Activated CD4-positive, alpha-beta T cell treated with anti-CD3 and anti-CD28 coated beads, Interleukin-2, amount 10 ng/mL, durations not matched to agents 7 days and 5 days (primary cell): ENCODE data around the gene RERE. TPM values are rescaled to one million over a fixed set of nuclear protein-coding genes. Genes with fewer than 3 reads are reported as not detected.
A peak's percentile ranks its signal among the peaks of the same experiment; 100 is the strongest.
"Not testable (repeated sequence)": the region's sequence is repeated elsewhere in the genome, so short reads cannot be mapped to it uniquely, and the experiment has no call there.

ENCODE experiments used
- CTCF ChIA-PET: fragments of 350-600 bp; sonication (Branson Sonifier 250); formaldehyde crosslinking; loops from one replicate; lab custom pipeline; 2021; ENCODE audit warnings: antibody characterized with exemption; lab: Charles Lee
- POLR2A ChIA-PET: fragments of 350-600 bp; sonication (Branson Sonifier 250); formaldehyde crosslinking; loops from one replicate; lab custom pipeline; 2021; ENCODE audit warnings: antibody characterized with exemption; lab: Charles Lee
- DNase-seq: peaks from one replicate; pipeline ENCODE4 v3.0.0-alpha.2; 2020
- H3K27ac Mint-ChIP-seq: one replicate; pipeline ENCODE4 v1.8.0; 2021; ENCODE audit warnings: mild to moderate bottlenecking, moderate library complexity, mixed read lengths
- H3K27me3 Mint-ChIP-seq: one replicate; pipeline ENCODE4 v1.8.0; 2021; ENCODE audit warnings: mixed read lengths
- H3K36me3 Mint-ChIP-seq: one replicate; pipeline ENCODE4 v1.8.0; 2021; ENCODE audit warnings: low read depth, mixed read lengths
- H3K4me1 Mint-ChIP-seq: one replicate; pipeline ENCODE4 v1.8.0; 2021; ENCODE audit warnings: mixed read lengths
- H3K4me3 Mint-ChIP-seq: one replicate; pipeline ENCODE4 v1.8.0; 2021; ENCODE audit warnings: mild to moderate bottlenecking, moderate library complexity, mixed read lengths
- H3K9me3 Mint-ChIP-seq: one replicate; pipeline ENCODE4 v1.8.0; 2021; ENCODE audit warnings: mixed read lengths
- total RNA-seq, 2 experiments: library from RNA; stranded (reverse); gene quantifications; one replicate each; pipeline ENCODE4 v1.2.3, GENCODE V29; 2021

The RERE gene
- total RNA-seq, 2 experiments from 2014 or later, result 68.5 to 68.7 TPM

DNA sequence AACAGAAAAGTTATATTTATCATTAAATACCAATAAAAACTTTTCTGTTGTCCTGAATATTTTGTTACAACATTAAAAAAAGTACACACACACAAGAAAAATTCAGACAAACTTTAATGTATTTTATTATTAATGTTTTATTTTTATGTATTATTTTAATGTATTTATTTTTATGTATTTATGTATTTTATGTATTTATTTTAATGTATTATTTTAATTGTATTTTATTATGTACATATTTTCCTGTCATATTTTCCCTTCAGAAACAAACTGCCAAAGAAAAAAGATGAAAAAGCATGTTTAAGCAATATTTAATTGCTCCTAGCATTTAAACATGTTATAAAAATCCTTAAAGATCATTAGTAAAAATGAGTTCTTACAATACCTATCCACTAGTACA, 222.1 kb downstream of the RERE start:
- no peak for DNase-seq
- Mint-ChIP-seq H3K27me3 (no peaks in the 10 kb centered on the region), H3K27ac (no peak overlapping the region), H3K36me3 (peaks cover 13% of the 10 kb centered on the region), H3K4me1 (peaks cover 44% of the 10 kb centered on the region), H3K9me3 (peaks cover 11% of the 10 kb centered on the region), H3K4me3 (no peak overlapping the region)
- ChIA-PET CTCF (interaction anchor here (1.6 kb wide), 1 partner anchor 12 kb away, joined by 3 read pairs; no protein-coding TSS in a partner anchor), POLR2A (no interaction called here)

- peaks cover 23% of the 10 kb centered on the region for H3K36me3 Mint-ChIP-seq
- H3K4me3 Mint-ChIP-seq, POLR2A ChIA-PET, CTCF ChIA-PET, H3K27me3 Mint-ChIP-seq, DNase-seq, H3K27ac Mint-ChIP-seq: not testable (repeated sequence)
- peaks cover 11% of the 10 kb centered on the region for H3K9me3 Mint-ChIP-seq
- peaks cover 40% of the 10 kb centered on the region for H3K4me1 Mint-ChIP-seq
These were observed 224.1 kb downstream of the RERE start for GRCh38 chr1:8593292-8593691.

- Mint-ChIP-seq H3K27me3 (no peaks in the 10 kb centered on the region), H3K4me1 (peaks cover 48% of the 10 kb centered on the region), H3K9me3 (peaks cover 11% of the 10 kb centered on the region), H3K4me3 (no peak overlapping the region), H3K36me3 (peaks cover 24% of the 10 kb centered on the region), H3K27ac (peak overlapping the region; percentile 37)
- POLR2A ChIA-PET, result no interaction called here
- CTCF ChIA-PET, result no interaction called here
- no peak for DNase-seq
These were observed 225.9 kb downstream of the RERE start for GRCh38 chr1:8591569-8591968.

DNA sequence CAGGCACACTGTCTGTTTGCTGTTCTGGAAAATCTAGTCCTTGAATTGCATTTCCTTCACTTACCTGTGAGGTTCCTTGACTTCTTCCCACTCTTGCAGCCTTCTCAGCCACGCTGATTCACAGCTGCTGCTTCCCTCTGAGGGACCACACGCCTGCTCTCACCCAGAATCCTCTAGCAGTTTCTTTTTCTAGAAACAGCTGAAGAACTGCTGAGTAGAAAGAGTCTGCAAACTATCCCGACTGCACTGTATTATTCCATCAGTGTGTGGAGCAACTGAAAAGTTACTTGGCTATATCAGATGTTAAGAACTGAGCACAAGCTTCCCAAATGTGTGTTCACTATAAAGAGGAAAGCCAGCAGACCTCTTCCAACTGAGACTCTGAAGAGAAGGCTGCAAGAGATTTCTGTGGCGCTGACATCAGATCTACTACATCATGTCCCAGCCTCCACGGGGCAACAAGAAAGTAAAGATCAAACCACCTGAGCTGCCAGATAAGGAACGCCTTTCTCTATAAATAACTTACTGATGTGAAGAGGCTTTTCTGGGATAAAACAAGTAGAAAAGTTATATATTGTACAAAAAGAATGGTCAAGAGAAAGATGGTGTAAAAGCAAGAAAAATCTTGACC, 226.6 kb downstream of the RERE start:
- Mint-ChIP-seq H3K9me3 (peaks cover 11% of the 10 kb centered on the region), H3K4me3 (no peak overlapping the region), H3K36me3 (peaks cover 24% of the 10 kb centered on the region), H3K4me1 (peaks cover 42% of the 10 kb centered on the region), H3K27ac (peak overlapping the region; percentile 38), H3K27me3 (no peaks in the 10 kb centered on the region)
- ChIA-PET POLR2A (interaction anchor here (0.6 kb wide), 1 partner anchor 13 kb away, joined by 3 read pairs; no protein-coding TSS in a partner anchor), CTCF (interaction anchor here (0.6 to 1.3 kb wide), 2 partner anchors 55 to 258 kb away, joined by 3 to 4 read pairs; no protein-coding TSS in a partner anchor)
- DNase-seq, result no peak

GRCh38 chr1:8589571-8589970, 227.9 kb downstream of the RERE start:
- CTCF ChIA-PET, result interaction anchor here (1.1 to 1.3 kb wide), 2 partner anchors 21 to 259 kb away, joined by 3 to 4 read pairs; no protein-coding TSS in a partner anchor

GRCh38 chr1:8587784-8588183, 229.7 kb downstream of the RERE start:
- ChIA-PET CTCF (interaction anchor here (0.9 to 2.1 kb wide), 5 partner anchors 8 to 261 kb away, joined by 3 to 6 read pairs (median 5); no protein-coding TSS in a partner anchor), POLR2A (no interaction called here)
- H3K4me3 Mint-ChIP-seq, result no peak overlapping the region
- no peaks in the 10 kb centered on the region for H3K27me3 Mint-ChIP-seq
- H3K4me1 Mint-ChIP-seq, result peaks cover 40% of the 10 kb centered on the region
- peaks cover 16% of the 10 kb centered on the region for H3K36me3 Mint-ChIP-seq
- no peak for DNase-seq
- no peak overlapping the region for H3K27ac Mint-ChIP-seq
- no peaks in the 10 kb centered on the region for H3K9me3 Mint-ChIP-seq

More at GRCh38 chr1:8589571-8589970, 227.9 kb downstream of the RERE start:
- Mint-ChIP-seq H3K27ac (no peak overlapping the region), H3K4me3 (no peak overlapping the region), H3K4me1 (peaks cover 40% of the 10 kb centered on the region), H3K36me3 (peaks cover 24% of the 10 kb centered on the region), H3K27me3 (no peaks in the 10 kb centered on the region), H3K9me3 (peaks cover 11% of the 10 kb centered on the region)
- POLR2A ChIA-PET, result no interaction called here
- no peak for DNase-seq

- POLR2A ChIA-PET, result no interaction called here
- peaks cover 12% of the 10 kb centered on the region for H3K36me3 Mint-ChIP-seq
- H3K9me3 Mint-ChIP-seq, result no peaks in the 10 kb centered on the region
- H3K4me3 Mint-ChIP-seq, result no peak overlapping the region
- CTCF ChIA-PET, result interaction anchor here (1.8 to 2.1 kb wide), 2 partner anchors 10 to 262 kb away, joined by 5 read pairs; no protein-coding TSS in a partner anchor
- DNase-seq, result no peak
- peaks cover 31% of the 10 kb centered on the region for H3K4me1 Mint-ChIP-seq
- no peaks in the 10 kb centered on the region for H3K27me3 Mint-ChIP-seq
- no peak overlapping the region for H3K27ac Mint-ChIP-seq
These were observed 231.0 kb downstream of the RERE start for GRCh38 chr1:8586438-8586837.

GRCh38 chr1:8584316-8584715, 233.1 kb downstream of the RERE start:
- no peaks in the 10 kb centered on the region for H3K27me3 Mint-ChIP-seq
- ChIA-PET POLR2A (no interaction called here), CTCF (interaction anchor here (1.0 to 2.0 kb wide), 4 partner anchors 10 to 14 kb away, joined by 3 to 5 read pairs (median 3); no protein-coding TSS in a partner anchor)
- H3K36me3 Mint-ChIP-seq, result peaks cover 5% of the 10 kb centered on the region
- no peak for DNase-seq
- H3K4me1 Mint-ChIP-seq, result peaks cover 17% of the 10 kb centered on the region
- H3K27ac Mint-ChIP-seq, result no peak overlapping the region
- H3K4me3 Mint-ChIP-seq, result no peak overlapping the region
- H3K9me3 Mint-ChIP-seq, result no peaks in the 10 kb centered on the region

DNA sequence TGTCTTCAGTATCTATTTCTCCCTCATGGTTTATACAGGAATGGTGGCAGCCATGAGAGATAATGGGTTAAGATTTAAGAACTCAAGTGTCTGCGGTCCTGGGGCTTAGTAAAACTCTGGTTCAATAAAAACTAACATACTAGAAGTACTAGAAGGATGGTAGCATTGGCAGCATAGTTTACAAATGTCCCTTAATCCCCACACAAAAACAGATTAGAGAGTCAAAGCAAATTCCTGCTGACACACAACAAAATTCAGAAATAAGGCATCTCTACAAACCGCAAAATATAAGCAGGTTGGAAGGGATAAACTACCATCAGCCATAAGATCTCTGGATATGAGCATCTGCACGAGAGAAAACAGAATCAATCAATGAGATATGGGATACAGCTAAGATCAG, 234.4 kb downstream of the RERE start:
- peaks cover 12% of the 10 kb centered on the region for H3K4me1 Mint-ChIP-seq
- H3K27ac Mint-ChIP-seq, result no peak overlapping the region
- DNase-seq, result no peak
- CTCF ChIA-PET, result interaction anchor here (1.2 kb wide), 1 partner anchor 13 kb away, joined by 3 read pairs; no protein-coding TSS in a partner anchor
- no peaks in the 10 kb centered on the region for H3K27me3 Mint-ChIP-seq
- POLR2A ChIA-PET, result interaction anchor here (0.6 kb wide), 1 partner anchor 200 kb away, joined by 3 read pairs; no protein-coding TSS in a partner anchor
- no peak overlapping the region for H3K4me3 Mint-ChIP-seq
- H3K36me3 Mint-ChIP-seq, result no peaks in the 10 kb centered on the region
- H3K9me3 Mint-ChIP-seq, result no peaks in the 10 kb centered on the region

DNA sequence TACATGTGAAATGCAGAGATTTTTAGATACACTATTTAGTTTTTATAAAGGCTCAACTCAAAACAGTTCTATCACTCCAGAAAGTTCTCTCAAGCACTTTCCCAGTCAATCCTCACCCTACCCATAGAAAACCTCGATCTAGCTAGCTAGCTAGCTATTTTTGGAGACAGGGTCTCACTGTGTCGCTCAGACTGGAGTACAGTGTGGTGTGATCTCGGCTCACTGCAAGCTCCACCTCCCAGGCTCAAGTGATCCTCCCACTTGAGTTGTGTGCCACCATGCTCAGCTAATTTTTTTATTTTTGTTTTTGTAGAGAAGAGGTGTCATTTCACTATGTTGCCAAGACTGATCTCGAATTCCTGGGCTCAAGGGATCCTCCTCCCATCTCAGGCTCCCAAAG, 236.9 kb downstream of the RERE start:
- DNase-seq, result no peak
- Mint-ChIP-seq H3K36me3 (peaks cover 4% of the 10 kb centered on the region), H3K27ac (no peak overlapping the region), H3K9me3 (no peaks in the 10 kb centered on the region), H3K4me3 (no peak overlapping the region), H3K27me3 (no peaks in the 10 kb centered on the region), H3K4me1 (no peaks in the 10 kb centered on the region)
- ChIA-PET POLR2A (interaction anchor here (0.6 kb wide), 1 partner anchor 71 kb away, joined by 4 read pairs; no protein-coding TSS in a partner anchor), CTCF (no interaction called here)

GRCh38 chr1:8578936-8579335, 238.5 kb downstream of the RERE start:
- ChIA-PET CTCF (interaction anchor here (0.6 kb wide), 1 partner anchor 201 kb away, joined by 3 read pairs; no protein-coding TSS in a partner anchor), POLR2A (no interaction called here)
- no peak overlapping the region for H3K4me3 Mint-ChIP-seq
- no peaks in the 10 kb centered on the region for H3K4me1 Mint-ChIP-seq
- peaks cover 4% of the 10 kb centered on the region for H3K36me3 Mint-ChIP-seq
- no peak for DNase-seq
- H3K27me3 Mint-ChIP-seq, result no peaks in the 10 kb centered on the region
- H3K9me3 Mint-ChIP-seq, result no peaks in the 10 kb centered on the region
- no peak overlapping the region for H3K27ac Mint-ChIP-seq

DNA sequence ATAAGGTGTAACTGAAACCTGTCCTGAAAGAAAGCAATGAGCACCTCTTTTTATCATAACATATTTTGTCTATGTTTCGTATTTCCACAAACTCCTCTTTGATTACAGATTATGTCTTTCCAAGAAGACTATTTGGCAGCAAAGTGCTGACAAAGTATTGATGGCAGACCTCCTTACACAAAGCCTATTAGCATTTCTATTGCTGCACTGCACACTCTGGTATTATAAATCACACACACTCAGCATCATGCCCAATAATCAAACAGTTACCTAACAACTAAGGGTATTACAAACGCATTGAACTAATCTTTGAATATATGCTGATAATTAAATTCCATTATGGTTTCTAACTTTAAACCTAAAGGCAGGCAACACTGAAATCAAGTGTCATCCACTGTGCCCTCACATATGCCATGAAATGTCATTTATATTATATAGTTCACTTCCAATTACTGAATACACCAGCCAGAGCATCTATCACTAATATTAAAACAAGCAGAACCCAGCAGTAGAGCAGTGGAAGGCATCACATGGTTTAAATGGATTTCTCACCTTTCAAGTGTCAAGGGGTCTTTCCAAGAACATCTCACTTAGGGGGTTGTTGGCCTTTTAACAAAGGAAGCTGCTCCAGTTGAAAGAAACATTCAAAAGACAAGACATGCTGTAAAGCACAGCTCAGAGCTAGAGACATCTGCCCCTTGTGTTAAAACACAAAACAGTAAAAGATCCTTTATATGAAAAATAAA, 239.1 kb downstream of the RERE start:
- DNase-seq, result no peak
- POLR2A ChIA-PET, result no interaction called here
- Mint-ChIP-seq H3K36me3 (peaks cover 4% of the 10 kb centered on the region), H3K4me1 (no peaks in the 10 kb centered on the region), H3K9me3 (no peaks in the 10 kb centered on the region), H3K27me3 (no peaks in the 10 kb centered on the region), H3K27ac (no peak overlapping the region), H3K4me3 (no peak overlapping the region)
- CTCF ChIA-PET, result interaction anchor here (0.5 to 1.0 kb wide), 2 partner anchors 10 to 23 kb away, joined by 4 to 5 read pairs; no protein-coding TSS in a partner anchor
